ENCODE measurements around the gene HIPK1.

GRCh38 chr1:113916974-113917373 is 12.2 kb upstream of the HIPK1 start:
- TF ChIP-seq CTCF (IDR thresholded peaks at IDR 0.05) (no peak), EZH2phosphoT487 (IDR thresholded peaks at IDR 0.05) (no peak), EZH2 (IDR thresholded peaks at IDR 0.05) (no peak)
